Cerebellar cortex (tissue), 1 donor: ENCODE measurements around the gene SCAF4.
"Not testable (repeated sequence)": the region's sequence is repeated elsewhere in the genome, so short reads cannot be mapped to it uniquely, and the experiment has no call there.

Source experiments
- DNase-seq: peaks from one replicate; pipeline ENCODE4 v3.0.0-alpha.2; 2015; ENCODE audit warnings: low spot score

Gene SCAF4

GRCh38 chr21:31671931-31672330 is 60.0 kb downstream of the SCAF4 start:
- no peak for DNase-seq

- DNase-seq, result no peak
Measured at GRCh38 chr21:31671146-31671716, 60.7 kb downstream of the SCAF4 start.

- DNase-seq, result no peak
Measured at GRCh38 chr21:31670070-31670469, 61.8 kb downstream of the SCAF4 start.

- DNase-seq, result no peak
Measured at GRCh38 chr21:31668651-31669491, 63.0 kb downstream of the SCAF4 start.

GRCh38 chr21:31667639-31668038 is 64.3 kb downstream of the SCAF4 start:
- no peak for DNase-seq

- no peak for DNase-seq
Measured at GRCh38 chr21:31667132-31667531, 64.8 kb downstream of the SCAF4 start.

- DNase-seq, result no peak
Measured at GRCh38 chr21:31666445-31667010, 65.4 kb downstream of the SCAF4 start.

- not testable (repeated sequence) for DNase-seq
Measured at GRCh38 chr21:31665869-31666268, 66.0 kb downstream of the SCAF4 start.

- no peak for DNase-seq
Measured at GRCh38 chr21:31665397-31665796, 66.5 kb downstream of the SCAF4 start.

- DNase-seq, result no peak
Measured at GRCh38 chr21:31663584-31664249, 68.2 kb downstream of the SCAF4 start.

- DNase-seq, result no peak
Measured at GRCh38 chr21:31660591-31660990, 71.3 kb downstream of the SCAF4 start.

GRCh38 chr21:31660259-31660565 is 71.7 kb downstream of the SCAF4 start:
- no peak for DNase-seq

GRCh38 chr21:31659536-31660258 is 72.2 kb downstream of the SCAF4 start, which contains the start of gene SOD1:
TSS of gene SOD1 (plus strand) at chr21:31659693. CDS start at chr21:31659770, 77 bp downstream.
- peak; percentile 95 for DNase-seq

GRCh38 chr21:31659286-31659535 is 72.7 kb downstream of the SCAF4 start:
- DNase-seq, result no peak

GRCh38 chr21:31658053-31658452 is 73.9 kb downstream of the SCAF4 start:
- DNase-seq, result no peak

GRCh38 chr21:31656199-31657095 is 75.5 kb downstream of the SCAF4 start:
- DNase-seq, result no peak

- not testable (repeated sequence) for DNase-seq
Measured at GRCh38 chr21:31654821-31655580, 76.9 kb downstream of the SCAF4 start.

- no peak for DNase-seq
Measured at GRCh38 chr21:31654340-31654739, 77.6 kb downstream of the SCAF4 start.

- DNase-seq, result not testable (repeated sequence)
Measured at GRCh38 chr21:31651491-31651890, 80.4 kb downstream of the SCAF4 start.

- no peak for DNase-seq
Measured at GRCh38 chr21:31650930-31651329, 81.0 kb downstream of the SCAF4 start.

- DNase-seq, result no peak
Measured at GRCh38 chr21:31647650-31648049, 84.3 kb downstream of the SCAF4 start.
